ENCODE data around the gene OMG. TPM values are rescaled to one million over a fixed set of nuclear protein-coding genes. Genes with fewer than 3 reads are reported as not detected.
A peak's percentile ranks its signal among the peaks of the same experiment; 100 is the strongest.
"Not testable (repeated sequence)": the region's sequence is repeated elsewhere in the genome, so short reads cannot be mapped to it uniquely, and the experiment has no call there.

Gene OMG
- total RNA-seq, 2 experiments from 2014 or later, result 0.44 to 0.47 TPM

GRCh38 chr17:31269578-31269983 is 27.5 kb downstream of the OMG start:
- ChIA-PET POLR2A (no interaction called here), CTCF (interaction anchor here (0.6 to 1.6 kb wide), 3 partner anchors 8 to 534 kb away, joined by 3 read pairs; no protein-coding TSS in a partner anchor)
- no peak overlapping the region for H3K4me3 ChIP-seq (ENCODE audit: low read length)
- intact Hi-C loops (cut with DNase I, micrococcal nuclease), result loop anchor here in 1 of 2 experiments (10.0 kb wide), 1 partner anchor 55 kb away; the partner anchor contains the start of gene EVI2A
- ATAC-seq (ENCODE audit: poor library complexity) (no peak), DNase-seq (no peak)
- Mint-ChIP-seq H3K4me1 (ENCODE audit: low read depth) (peaks cover 6% of the 10 kb centered on the region), H3K9me3 (no peaks in the 10 kb centered on the region), H3K27ac (no peak overlapping the region), H3K27me3 (no peaks in the 10 kb centered on the region), H3K4me3 (no peak overlapping the region), H3K36me3 (ENCODE audit: low read depth) (peaks cover 15% of the 10 kb centered on the region)
- H3K27me3 ChIP-seq (ENCODE audit: control insufficient read depth in 1 of 2, insufficient read depth in 2 of 2, low read length in 2 of 2), result no peaks in the 10 kb centered on the region
- no peak overlapping the region for H3K27ac ChIP-seq (ENCODE audit: low read depth in 1 of 2, low read length in 2 of 2)
- H3K9me3 ChIP-seq (ENCODE audit: control insufficient read depth in 1 of 2, insufficient read depth in 1 of 2, low read length in 2 of 2), result no peaks in the 10 kb centered on the region
- TF ChIP-seq CTCF (IDR thresholded peaks at IDR 0.05), result no peak
- H3K4me1 ChIP-seq (ENCODE audit: insufficient read depth, low read length), result no peaks in the 10 kb centered on the region
- H3K36me3 ChIP-seq (ENCODE audit: insufficient read depth, low read length), result peaks cover 4% of the 10 kb centered on the region

GRCh38 chr17:31269036-31269577 is 27.9 kb downstream of the OMG start:
- Histone ChIP-seq H3K4me1 (ENCODE audit: insufficient read depth, low read length) (no peaks in the 10 kb centered on the region), H3K27ac (ENCODE audit: low read depth in 1 of 2, low read length in 2 of 2) (no peak overlapping the region), H3K9me3 (ENCODE audit: control insufficient read depth in 1 of 2, insufficient read depth in 1 of 2, low read length in 2 of 2) (no peaks in the 10 kb centered on the region), H3K27me3 (ENCODE audit: control insufficient read depth in 1 of 2, insufficient read depth in 2 of 2, low read length in 2 of 2) (no peaks in the 10 kb centered on the region), H3K36me3 (ENCODE audit: insufficient read depth, low read length) (peaks cover 4% of the 10 kb centered on the region), H3K4me3 (ENCODE audit: low read length) (no peak overlapping the region)
- H3K27me3 Mint-ChIP-seq, result no peaks in the 10 kb centered on the region
- H3K27ac Mint-ChIP-seq, result no peak overlapping the region
- CTCF ChIA-PET, result interaction anchor here (0.6 to 1.6 kb wide), 3 partner anchors 9 to 534 kb away, joined by 3 read pairs; no protein-coding TSS in a partner anchor
- no peak for TF ChIP-seq CTCF (IDR thresholded peaks at IDR 0.05)
- H3K4me3 Mint-ChIP-seq, result no peak overlapping the region
- H3K4me1 Mint-ChIP-seq (ENCODE audit: low read depth), result peaks cover 6% of the 10 kb centered on the region
- DNase-seq, result no peak
- POLR2A ChIA-PET, result no interaction called here
- H3K36me3 Mint-ChIP-seq (ENCODE audit: low read depth), result peaks cover 15% of the 10 kb centered on the region
- H3K9me3 Mint-ChIP-seq, result no peaks in the 10 kb centered on the region
- intact Hi-C loops (cut with DNase I, micrococcal nuclease), result loop anchor here in 1 of 2 experiments (10.0 kb wide), 1 partner anchor 56 kb away; the partner anchor contains the start of gene EVI2A
- no peak for ATAC-seq (ENCODE audit: poor library complexity)

DNA sequence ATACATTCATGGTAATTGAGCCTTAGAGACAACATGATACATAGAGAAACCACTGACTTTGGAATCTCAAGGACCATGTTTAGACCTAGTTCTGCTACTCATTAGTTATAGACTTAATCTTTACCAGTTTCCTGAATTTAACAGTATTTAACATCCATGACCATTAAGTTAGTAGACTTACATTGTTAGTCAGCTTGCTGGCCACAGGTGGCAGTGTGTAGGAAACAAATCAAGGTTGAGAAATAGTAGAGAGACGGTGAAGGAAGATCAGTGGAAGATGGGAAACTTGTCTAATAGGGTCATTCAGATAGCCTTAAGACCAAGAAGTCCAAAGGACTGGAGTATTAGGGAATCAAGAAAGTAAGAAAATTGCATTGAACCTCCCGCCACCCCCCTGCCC is 31.0 kb downstream of the OMG start:
- intact Hi-C loops (cut with DNase I, micrococcal nuclease), result loop anchor here (1.0 to 10.0 kb wide), 3 partner anchors 55 to 107 kb away; partner anchors contain the start of gene EVI2A (in 2 of the 2)
- Histone ChIP-seq H3K36me3 (ENCODE audit: insufficient read depth, low read length) (peaks cover 8% of the 10 kb centered on the region), H3K4me1 (ENCODE audit: insufficient read depth, low read length) (no peaks in the 10 kb centered on the region), H3K9me3 (ENCODE audit: control insufficient read depth in 1 of 2, insufficient read depth in 1 of 2, low read length in 2 of 2) (no peaks in the 10 kb centered on the region), H3K27ac (ENCODE audit: low read depth in 1 of 2, low read length in 2 of 2) (no peak overlapping the region), H3K27me3 (ENCODE audit: control insufficient read depth in 1 of 2, insufficient read depth in 2 of 2, low read length in 2 of 2) (no peaks in the 10 kb centered on the region), H3K4me3 (ENCODE audit: low read length) (no peak overlapping the region)
- peak in 6 of 14 experiments; percentile 3 to 52 (median 38) for DNase-seq
- Mint-ChIP-seq H3K4me3 (no peak overlapping the region), H3K4me1 (ENCODE audit: low read depth) (peaks cover 6% of the 10 kb centered on the region), H3K27ac (no peak overlapping the region), H3K9me3 (no peaks in the 10 kb centered on the region), H3K36me3 (ENCODE audit: low read depth) (peaks cover 15% of the 10 kb centered on the region), H3K27me3 (no peaks in the 10 kb centered on the region)
- ChIA-PET POLR2A (interaction anchor here (0.6 to 2.2 kb wide), 3 partner anchors 13 to 103 kb away, joined by 3 to 10 read pairs (median 4); no protein-coding TSS in a partner anchor), CTCF (interaction anchor here (0.6 to 2.2 kb wide), 7 partner anchors 41 to 427 kb away, joined by 3 to 7 read pairs (median 5); partner anchors contain the start of gene EVI2B)
- ATAC-seq (ENCODE audit: poor library complexity), result no peak
- TF ChIP-seq CTCF (IDR thresholded peaks at IDR 0.05), result peak; percentile 56

- H3K4me3 ChIP-seq (ENCODE audit: low read length); CTCF ChIA-PET; H3K36me3 ChIP-seq (ENCODE audit: insufficient read depth, low read length); H3K9me3 ChIP-seq (ENCODE audit: control insufficient read depth in 1 of 2, insufficient read depth in 1 of 2, low read length in 2 of 2); H3K27ac ChIP-seq (ENCODE audit: low read depth in 1 of 2, low read length in 2 of 2); H3K4me1 Mint-ChIP-seq (ENCODE audit: low read depth); DNase-seq; H3K9me3 Mint-ChIP-seq; ATAC-seq (ENCODE audit: poor library complexity); H3K4me1 ChIP-seq (ENCODE audit: insufficient read depth, low read length); H3K27ac Mint-ChIP-seq; H3K27me3 Mint-ChIP-seq; H3K27me3 ChIP-seq (ENCODE audit: control insufficient read depth in 1 of 2, insufficient read depth in 2 of 2, low read length in 2 of 2); H3K4me3 Mint-ChIP-seq: not testable (repeated sequence)
- POLR2A ChIA-PET, result interaction anchor here (1.9 kb wide), 1 partner anchor 48 kb away, joined by 4 read pairs; no protein-coding TSS in a partner anchor
- intact Hi-C loops (cut with DNase I, micrococcal nuclease), result loop anchor here in 1 of 2 experiments (10.0 kb wide), 1 partner anchor 62 kb away; the partner anchor contains the start of gene EVI2A
- peaks cover 14% of the 10 kb centered on the region for H3K36me3 Mint-ChIP-seq (ENCODE audit: low read depth)
Observed at GRCh38 chr17:31262923-31263322, 34.1 kb downstream of the OMG start.
